Measurements from ENCODE around the gene GALC.

- TF ChIP-seq, protein P1, sequence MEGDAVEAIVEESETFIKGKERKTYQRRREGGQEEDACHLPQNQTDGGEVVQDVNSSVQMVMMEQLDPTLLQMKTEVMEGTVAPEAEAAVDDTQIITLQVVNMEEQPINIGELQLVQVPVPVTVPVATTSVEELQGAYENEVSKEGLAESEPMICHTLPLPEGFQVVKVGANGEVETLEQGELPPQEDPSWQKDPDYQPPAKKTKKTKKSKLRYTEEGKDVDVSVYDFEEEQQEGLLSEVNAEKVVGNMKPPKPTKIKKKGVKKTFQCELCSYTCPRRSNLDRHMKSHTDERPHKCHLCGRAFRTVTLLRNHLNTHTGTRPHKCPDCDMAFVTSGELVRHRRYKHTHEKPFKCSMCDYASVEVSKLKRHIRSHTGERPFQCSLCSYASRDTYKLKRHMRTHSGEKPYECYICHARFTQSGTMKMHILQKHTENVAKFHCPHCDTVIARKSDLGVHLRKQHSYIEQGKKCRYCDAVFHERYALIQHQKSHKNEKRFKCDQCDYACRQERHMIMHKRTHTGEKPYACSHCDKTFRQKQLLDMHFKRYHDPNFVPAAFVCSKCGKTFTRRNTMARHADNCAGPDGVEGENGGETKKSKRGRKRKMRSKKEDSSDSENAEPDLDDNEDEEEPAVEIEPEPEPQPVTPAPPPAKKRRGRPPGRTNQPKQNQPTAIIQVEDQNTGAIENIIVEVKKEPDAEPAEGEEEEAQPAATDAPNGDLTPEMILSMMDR (IDR thresholded peaks at IDR 0.05), result no peak
- no peak for TF ChIP-seq POLR2A (IDR thresholded peaks at IDR 0.05)
- TF ChIP-seq EP300 (IDR thresholded peaks at IDR 0.05), result no peak
Observed at GRCh38 chr14:87916886-87917275, 76.1 kb downstream of the GALC start.
